GM21786 (cell line): ENCODE results near the gene ZSCAN2.

Experiments used
- ATAC-seq: cut with Tn5 transposase; IDR thresholded peaks from one replicate; pipeline ENCODE4 v1.9.1; 2021; ENCODE audit not compliant: unreplicated experiment

ZSCAN2 gene

DNA sequence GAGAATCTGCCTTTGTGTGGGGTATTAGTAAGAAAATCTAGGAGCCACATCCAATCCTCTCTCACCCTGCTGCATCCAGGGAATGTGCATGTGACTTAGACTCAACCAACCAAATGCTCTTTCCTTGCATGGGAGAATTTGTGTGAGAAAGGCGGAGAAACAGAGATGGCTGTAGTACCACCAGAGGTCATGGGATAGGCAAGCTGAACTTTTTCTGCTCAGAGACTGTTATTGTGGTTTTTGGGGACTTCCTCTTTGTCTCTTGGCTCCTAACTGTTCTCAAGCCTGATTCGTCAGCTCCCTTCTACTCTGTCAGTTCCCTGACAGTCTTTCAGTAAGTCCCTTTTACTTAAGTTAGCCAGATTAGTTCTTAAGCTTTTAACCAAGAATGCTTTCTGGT lies 2.6 kb upstream of the ZSCAN2 start:
- ATAC-seq: no peak

DNA sequence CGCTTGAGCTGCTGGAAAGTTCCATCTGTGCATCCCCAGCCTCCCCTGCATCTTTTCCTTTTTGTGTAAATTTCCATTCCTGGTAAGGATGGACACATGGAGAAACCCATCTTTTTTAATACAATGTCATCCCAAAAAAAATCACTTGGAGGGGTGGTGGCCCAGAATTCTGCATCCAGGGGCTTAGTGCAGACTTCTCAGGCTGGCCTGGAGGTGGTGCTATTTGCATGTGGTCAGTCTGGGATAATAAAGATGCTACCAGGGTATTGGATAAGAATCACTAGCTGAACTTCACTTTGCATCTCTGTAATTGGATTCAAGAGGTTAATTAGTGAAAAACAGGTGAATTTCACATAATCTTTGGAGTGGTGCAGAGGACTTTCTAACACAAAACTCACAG lies 1.8 kb upstream of the ZSCAN2 start:
- ATAC-seq: no peak

GRCh38 chr15:84599906-84600305 lies 903 bp upstream of the ZSCAN2 start:
- ATAC-seq: no peak

- peak; percentile 4 for ATAC-seq
Measured at GRCh38 chr15:84600331-84600686, 500 bp upstream of the ZSCAN2 start.

GRCh38 chr15:84601555-84601838 lies 688 bp downstream of the ZSCAN2 start:
- no peak for ATAC-seq

- no peak for ATAC-seq
Measured at GRCh38 chr15:84603630-84604379, 3.0 kb downstream of the ZSCAN2 start.

GRCh38 chr15:84604826-84605553 lies 4.2 kb downstream of the ZSCAN2 start:
- no peak for ATAC-seq

- ATAC-seq: no peak
Measured at GRCh38 chr15:84605554-84605882, 4.7 kb downstream of the ZSCAN2 start.

- ATAC-seq: no peak
Measured at GRCh38 chr15:84606653-84607120, 5.9 kb downstream of the ZSCAN2 start.

DNA sequence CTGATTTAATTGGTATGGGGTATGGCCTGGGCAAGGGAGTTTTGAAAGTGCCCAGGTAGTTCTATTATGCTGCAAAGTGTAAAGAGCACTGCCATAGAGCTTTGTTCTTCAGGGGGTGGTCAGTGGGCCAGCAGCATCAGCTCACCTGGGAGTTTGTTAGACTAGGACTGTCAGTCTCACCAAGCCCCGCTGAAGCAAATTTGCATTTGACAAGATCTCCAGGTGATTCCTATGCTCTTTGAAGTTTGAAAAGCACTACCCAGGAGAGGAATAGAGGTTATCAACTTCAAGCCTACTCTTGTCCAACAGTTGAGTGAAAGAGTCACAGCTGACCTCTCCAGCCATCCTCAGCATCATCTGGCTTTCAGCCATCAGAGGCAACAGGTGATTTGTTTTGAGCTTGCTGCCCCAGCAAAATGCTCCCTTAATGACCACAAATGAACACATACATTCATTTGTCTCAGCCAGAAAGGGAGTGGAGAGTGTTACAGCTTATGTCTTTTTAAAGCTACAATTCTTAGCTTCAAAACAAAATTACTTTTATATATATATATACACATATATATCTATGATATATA lies 8.0 kb downstream of the ZSCAN2 start:
- no peak for ATAC-seq

- no peak for ATAC-seq
Measured at GRCh38 chr15:84609818-84610525, 9.2 kb downstream of the ZSCAN2 start.

GRCh38 chr15:84611631-84612030 lies 10.8 kb downstream of the ZSCAN2 start:
- ATAC-seq: no peak

- ATAC-seq: no peak
Measured at GRCh38 chr15:84616235-84616634, 15.4 kb downstream of the ZSCAN2 start.

GRCh38 chr15:84620626-84621025 lies 19.8 kb downstream of the ZSCAN2 start:
- no peak for ATAC-seq

DNA sequence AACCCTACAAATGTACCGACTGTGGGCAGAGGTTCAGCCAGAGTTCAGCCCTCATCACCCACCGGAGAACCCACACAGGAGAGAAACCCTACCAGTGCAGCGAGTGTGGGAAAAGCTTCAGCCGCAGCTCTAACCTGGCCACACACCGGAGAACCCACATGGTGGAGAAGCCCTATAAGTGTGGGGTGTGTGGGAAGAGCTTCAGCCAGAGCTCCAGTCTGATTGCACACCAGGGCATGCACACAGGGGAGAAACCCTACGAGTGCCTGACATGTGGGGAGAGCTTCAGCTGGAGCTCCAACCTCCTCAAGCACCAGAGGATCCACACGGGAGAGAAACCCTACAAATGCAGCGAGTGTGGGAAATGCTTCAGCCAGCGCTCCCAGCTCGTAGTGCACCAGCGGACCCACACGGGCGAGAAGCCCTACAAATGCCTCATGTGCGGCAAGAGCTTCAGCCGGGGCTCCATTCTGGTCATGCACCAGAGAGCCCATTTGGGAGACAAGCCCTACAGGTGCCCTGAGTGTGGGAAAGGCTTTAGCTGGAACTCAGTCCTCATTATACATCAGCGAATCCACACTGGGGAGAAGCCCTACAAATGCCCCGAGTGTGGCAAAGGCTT lies 20.7 kb downstream of the ZSCAN2 start:
- no peak for ATAC-seq

DNA sequence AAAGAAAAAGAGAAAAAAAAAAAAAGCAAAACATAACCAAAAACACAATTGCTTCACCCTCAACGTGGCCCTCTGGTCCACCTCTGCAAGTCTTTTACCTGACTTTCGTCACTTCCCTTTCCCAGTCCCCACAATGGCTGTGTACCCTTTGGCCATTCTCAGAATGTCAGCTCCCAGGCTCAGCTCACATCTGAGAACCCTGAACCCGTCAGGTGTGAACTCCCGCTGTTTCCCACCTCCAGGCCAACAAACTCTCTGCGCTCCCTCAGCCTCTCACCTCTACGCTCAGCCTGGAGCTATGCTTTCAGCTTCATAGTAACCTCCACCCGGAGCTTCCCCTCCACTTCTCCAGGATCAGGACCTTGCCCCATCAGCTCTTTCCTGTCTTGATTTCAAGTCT lies 23.6 kb downstream of the ZSCAN2 start:
- no peak for ATAC-seq

- no peak for ATAC-seq
Measured at GRCh38 chr15:84625123-84625522, 24.3 kb downstream of the ZSCAN2 start.

- no peak for ATAC-seq
Measured at GRCh38 chr15:84629033-84629432, 28.2 kb downstream of the ZSCAN2 start.

DNA sequence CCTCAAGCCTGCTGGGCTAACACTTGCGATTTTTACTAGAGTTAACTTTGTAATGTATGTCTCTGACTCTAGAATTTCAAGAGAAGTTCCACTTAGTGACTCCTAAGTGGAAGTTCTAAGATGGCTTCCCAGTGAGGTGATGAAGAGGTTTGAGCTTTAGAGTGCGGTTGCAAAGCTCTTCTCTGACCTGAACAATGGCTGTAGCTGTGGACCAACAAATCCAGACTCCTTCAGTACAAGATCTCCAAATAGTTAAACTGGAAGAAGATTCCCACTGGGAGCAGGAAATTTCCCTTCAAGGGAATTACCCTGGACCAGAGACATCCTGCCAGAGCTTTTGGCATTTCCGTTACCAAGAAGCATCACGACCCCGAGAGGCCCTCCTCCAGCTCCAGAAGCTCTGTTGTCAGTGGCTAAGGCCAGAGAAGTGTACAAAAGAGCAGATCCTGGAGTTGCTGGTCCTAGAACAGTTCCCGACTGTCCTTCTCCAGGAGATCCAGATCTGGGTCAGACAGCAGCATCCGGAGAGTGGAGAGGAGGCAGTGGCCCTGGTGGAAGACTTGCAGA lies 31.0 kb downstream of the ZSCAN2 start:
- ATAC-seq: no peak

- peak; percentile 39 for ATAC-seq
Measured at GRCh38 chr15:84633311-84634227, 32.8 kb downstream of the ZSCAN2 start.
